ENCODE measurements around the gene HECA.

DNA sequence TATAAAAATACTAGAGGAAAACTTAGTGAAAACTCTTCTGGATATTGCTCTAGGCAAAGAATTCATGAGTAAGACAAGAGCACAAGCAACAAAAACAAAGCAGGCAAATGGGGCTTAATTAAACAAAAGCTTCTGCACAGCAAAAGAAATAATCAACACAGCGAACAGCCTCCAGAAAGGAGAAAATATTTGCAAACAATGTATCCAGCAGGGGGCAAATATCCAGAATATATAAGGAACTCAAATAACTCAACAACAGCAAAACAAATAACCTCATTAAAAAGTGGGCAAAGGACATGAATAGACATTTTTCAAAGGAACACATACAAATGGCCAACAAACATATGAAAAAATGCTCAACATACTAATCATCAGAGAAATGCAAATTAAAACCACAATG, 17.1 kb upstream of the HECA start:
- TF ChIP-seq, protein P1, sequence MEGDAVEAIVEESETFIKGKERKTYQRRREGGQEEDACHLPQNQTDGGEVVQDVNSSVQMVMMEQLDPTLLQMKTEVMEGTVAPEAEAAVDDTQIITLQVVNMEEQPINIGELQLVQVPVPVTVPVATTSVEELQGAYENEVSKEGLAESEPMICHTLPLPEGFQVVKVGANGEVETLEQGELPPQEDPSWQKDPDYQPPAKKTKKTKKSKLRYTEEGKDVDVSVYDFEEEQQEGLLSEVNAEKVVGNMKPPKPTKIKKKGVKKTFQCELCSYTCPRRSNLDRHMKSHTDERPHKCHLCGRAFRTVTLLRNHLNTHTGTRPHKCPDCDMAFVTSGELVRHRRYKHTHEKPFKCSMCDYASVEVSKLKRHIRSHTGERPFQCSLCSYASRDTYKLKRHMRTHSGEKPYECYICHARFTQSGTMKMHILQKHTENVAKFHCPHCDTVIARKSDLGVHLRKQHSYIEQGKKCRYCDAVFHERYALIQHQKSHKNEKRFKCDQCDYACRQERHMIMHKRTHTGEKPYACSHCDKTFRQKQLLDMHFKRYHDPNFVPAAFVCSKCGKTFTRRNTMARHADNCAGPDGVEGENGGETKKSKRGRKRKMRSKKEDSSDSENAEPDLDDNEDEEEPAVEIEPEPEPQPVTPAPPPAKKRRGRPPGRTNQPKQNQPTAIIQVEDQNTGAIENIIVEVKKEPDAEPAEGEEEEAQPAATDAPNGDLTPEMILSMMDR (IDR thresholded peaks at IDR 0.05): no peak
- no peak for TF ChIP-seq POLR2A (IDR thresholded peaks at IDR 0.05)

Measured in thyroid gland (tissue), 4 donors.